ENCODE data around the gene CHD6.

DNA sequence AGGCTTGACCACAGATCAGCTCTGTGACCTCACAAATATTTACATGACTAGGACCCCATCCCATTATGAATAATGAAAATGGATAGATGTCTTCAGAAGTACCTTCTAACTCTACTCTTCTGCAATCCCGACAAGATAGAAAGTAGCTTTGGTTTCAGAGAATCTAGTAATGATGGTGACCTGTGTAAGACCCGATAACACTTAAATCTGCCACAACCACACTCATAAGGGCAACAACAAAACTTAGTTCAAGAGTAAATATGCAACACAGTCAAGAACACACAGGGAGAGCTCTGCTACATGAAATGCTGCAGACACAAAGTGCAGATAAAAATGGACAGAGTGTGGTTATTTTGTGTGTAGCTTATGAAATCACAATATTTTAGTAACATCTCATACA is 9.6 kb downstream of the CHD6 start:
- TF ChIP-seq POLR2A (IDR thresholded peaks at IDR 0.05; ENCODE audit: low read length) (no peak), GATA1 (IDR thresholded peaks at IDR 0.05; ENCODE audit: low read depth, low read length) (no peak)

Data from erythroblast (primary cell).